Large intestine (tissue), 3 donors: ENCODE measurements around the gene SLC35E2B. TPM values are rescaled to one million over a fixed set of nuclear protein-coding genes. Genes with fewer than 3 reads are reported as not detected.
A peak's percentile ranks its signal among the peaks of the same experiment; 100 is the strongest.

Experiments
- DNase-seq, 2 donors: peaks; one replicate each; pipeline versions ENCODE4 v3.0.0 to v3.0.0-alpha.2; 2013
- H3K27ac ChIP-seq: one replicate; pipeline ENCODE4 v1.5.1; 2013; ENCODE audit warnings: low read length
- H3K27me3 ChIP-seq: 2 replicates; pipeline ENCODE4 v1.6.1; 2013; ENCODE audit warnings: low read length; ENCODE audit not compliant: control insufficient read depth, insufficient read depth
- H3K36me3 ChIP-seq: 2 replicates; pipeline ENCODE4 v1.6.1; 2013; ENCODE audit warnings: low read length; ENCODE audit not compliant: control insufficient read depth, insufficient read depth
- H3K4me1 ChIP-seq: one replicate; pipeline ENCODE4 v1.6.1; 2013; ENCODE audit warnings: low read length; ENCODE audit not compliant: control insufficient read depth, insufficient read depth
- H3K4me3 ChIP-seq: one replicate; pipeline ENCODE4 v1.5.1; 2013; ENCODE audit warnings: low read length
- H3K9me3 ChIP-seq: one replicate; pipeline ENCODE4 v1.6.1; 2013; ENCODE audit warnings: mild to moderate bottlenecking, low read depth, low read length, moderate library complexity; ENCODE audit not compliant: control insufficient read depth
- WGBS: methylation state at CpG from one replicate; pipeline ENCODE4 v1.1.5; 2013; ENCODE audit warnings: low lambda C conversion rate; ENCODE audit not compliant: insufficient coverage; 5-methylcytosine and 5-hydroxymethylcytosine counted together
- polyA plus RNA-seq: library from polyadenylated mRNA; unstranded; fragments of 120-200 nt; gene quantifications from one replicate; pipeline ENCODE4 v1.2.1, GENCODE V29; 2013

Gene SLC35E2B
- polyA plus RNA-seq, 1 donor, result 44.3 TPM

DNA sequence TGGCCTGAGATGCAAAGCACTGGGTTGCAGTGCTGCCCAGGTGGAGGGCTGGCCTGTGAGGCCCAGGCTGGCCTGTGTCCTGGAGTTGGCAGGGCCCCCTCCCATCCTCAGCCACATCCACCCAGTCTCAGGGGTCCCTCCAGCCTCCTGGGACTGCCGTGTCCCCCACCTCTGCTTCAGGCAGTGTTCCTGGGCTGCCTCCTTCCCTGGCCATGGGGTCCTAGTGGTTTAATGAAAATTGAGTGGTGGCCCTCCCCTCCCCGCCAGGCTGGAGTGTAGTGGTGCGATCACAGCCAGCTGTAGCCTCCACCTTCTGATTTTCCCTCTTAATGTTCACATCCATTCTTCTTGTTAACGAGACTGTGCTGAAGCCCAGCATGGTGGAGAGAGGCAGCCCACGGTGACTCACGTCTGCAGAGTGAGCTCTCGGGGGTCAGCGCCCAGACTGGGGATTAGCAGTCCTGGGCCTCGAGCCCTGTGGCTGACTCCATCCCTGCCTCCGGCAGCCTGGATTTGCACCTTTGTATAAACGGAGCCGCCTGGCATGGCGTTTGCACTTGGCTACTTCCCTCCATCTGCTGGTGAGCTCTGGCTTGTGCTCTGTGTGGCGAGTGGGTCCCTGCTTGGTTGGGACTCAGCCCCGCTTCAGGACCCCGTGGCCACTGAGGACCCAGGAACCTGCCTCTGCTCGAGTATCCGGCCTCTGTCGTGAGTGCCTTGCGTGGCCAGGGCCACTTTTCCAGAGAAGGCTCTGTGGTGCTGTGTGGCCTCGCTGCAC, 70.4 kb downstream of the SLC35E2B start:
- H3K27me3 ChIP-seq, result no peaks in the 10 kb centered on the region
- H3K36me3 ChIP-seq, result peaks cover 27% of the 10 kb centered on the region
- WGBS, result no CpG with 5 or more reads among the region's 21 CpGs
- H3K9me3 ChIP-seq, result no peaks in the 10 kb centered on the region
- H3K4me1 ChIP-seq, result no peaks in the 10 kb centered on the region
- no peak overlapping the region for H3K4me3 ChIP-seq
- no peak overlapping the region for H3K27ac ChIP-seq
- no peak for DNase-seq

DNA sequence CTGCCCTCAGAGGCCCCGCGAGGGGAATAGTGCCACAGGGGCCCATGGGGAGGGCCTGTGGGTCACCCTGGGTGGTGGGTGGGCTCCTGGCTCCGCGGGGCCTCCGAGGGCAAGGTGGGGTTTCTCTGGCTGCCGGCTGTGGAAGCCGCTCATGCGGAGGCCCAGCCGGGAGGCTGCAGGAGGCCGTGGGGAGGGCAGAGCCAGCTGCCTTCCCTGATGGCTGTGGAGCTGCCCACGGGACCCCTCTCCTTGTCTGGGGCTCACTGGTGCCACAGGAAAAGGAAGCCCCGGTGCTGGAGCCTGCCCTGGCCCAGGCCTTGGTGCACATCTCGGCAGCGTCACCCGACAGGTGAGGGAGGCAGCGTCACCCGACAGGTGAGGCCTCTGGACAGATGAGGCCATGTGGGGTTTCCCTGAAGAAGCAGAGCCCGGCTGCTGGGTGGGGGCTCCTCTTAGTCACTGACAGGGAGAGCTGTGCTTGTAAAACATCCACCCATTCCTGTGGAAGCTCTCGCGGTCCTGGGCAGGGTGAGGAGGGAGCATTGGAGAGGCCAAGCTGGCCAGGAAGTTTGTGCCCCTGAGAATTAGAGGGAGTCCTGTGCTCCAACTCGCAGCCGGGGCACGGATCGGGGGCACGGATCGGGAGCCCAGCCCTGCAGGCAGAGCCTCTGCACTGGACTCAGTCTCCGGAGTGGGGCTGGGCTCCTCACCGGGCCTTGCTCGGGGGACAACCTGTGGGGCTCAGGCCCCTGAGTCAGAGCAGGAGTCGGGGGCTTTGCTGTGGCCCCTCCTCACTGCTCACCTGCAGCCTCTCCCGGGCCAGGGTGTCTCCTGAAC, 71.2 kb downstream of the SLC35E2B start:
- Histone ChIP-seq H3K9me3 (no peaks in the 10 kb centered on the region), H3K4me3 (no peak overlapping the region), H3K27ac (no peak overlapping the region), H3K4me1 (peaks cover 5% of the 10 kb centered on the region), H3K36me3 (peaks cover 23% of the 10 kb centered on the region), H3K27me3 (no peaks in the 10 kb centered on the region)
- no CpG with 5 or more reads among the region's 31 CpGs for WGBS
- no peak for DNase-seq

DNA sequence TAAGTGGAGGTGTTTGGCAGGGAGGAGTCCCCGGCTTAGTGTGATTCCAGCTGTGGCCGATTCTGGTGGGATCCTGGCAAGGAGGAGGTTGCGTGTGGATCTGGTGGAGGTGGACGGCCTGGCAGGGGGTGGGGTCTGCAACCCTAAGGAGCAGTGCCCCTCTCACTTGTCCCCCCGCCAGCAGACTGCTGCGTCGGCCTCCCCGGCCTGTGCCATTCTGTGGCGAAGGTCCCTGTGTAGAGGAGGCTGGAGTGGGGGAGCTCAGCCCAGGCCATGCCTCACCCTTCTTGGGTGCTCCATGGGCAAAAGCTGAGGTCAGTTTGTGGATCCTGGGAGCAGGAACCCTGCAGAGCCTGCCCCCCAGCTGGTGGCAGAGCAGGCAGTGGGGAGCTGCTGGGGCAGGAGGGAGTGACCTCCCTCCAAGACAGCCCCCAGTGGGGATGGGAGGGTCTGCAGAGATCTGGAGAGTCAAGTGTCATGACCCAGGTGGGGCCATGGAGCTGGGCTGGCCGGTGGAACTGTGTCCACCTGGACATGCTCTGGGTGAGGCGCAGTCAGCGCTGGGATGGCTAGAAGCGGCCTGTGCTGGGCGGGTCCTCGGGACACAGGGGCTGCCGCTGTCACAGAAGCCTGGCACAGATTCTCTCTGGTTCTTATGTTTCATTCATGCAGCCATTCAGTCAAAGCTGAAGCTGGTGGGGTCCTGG, 72.0 kb downstream of the SLC35E2B start:
- Histone ChIP-seq H3K27me3 (no peaks in the 10 kb centered on the region), H3K4me1 (peaks cover 5% of the 10 kb centered on the region), H3K9me3 (no peaks in the 10 kb centered on the region), H3K27ac (no peak overlapping the region), H3K36me3 (peaks cover 23% of the 10 kb centered on the region), H3K4me3 (no peak overlapping the region)
- DNase-seq, result no peak
- no CpG with 5 or more reads among the region's 16 CpGs for WGBS

DNA sequence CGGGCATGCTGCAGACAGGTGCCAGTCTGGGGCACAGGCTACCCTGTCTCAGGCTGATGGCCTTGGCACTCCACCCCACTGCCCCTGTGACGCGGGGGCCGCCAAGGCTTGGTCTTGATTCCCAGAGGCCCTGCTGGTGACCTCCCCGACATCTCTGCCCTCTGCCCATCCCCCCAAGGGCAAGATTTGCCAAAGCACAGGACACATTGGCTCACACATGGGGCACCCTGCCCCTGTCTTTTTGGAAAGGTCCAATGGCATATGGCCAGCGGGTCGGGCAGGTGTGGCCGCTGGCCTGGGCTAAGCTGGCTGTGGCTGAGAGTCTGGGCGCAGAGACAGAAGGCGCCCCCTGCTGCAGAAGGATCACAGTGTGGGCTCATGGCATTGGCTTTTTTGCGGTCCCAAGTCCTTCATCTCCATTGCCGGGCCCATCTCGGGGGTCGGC, 72.7 kb downstream of the SLC35E2B start:
- no CpG with 5 or more reads among the region's 14 CpGs for WGBS
- H3K27ac ChIP-seq, result no peak overlapping the region
- H3K27me3 ChIP-seq, result no peaks in the 10 kb centered on the region
- H3K9me3 ChIP-seq, result no peaks in the 10 kb centered on the region
- DNase-seq, result no peak
- peaks cover 5% of the 10 kb centered on the region for H3K4me1 ChIP-seq
- H3K4me3 ChIP-seq, result no peak overlapping the region
- H3K36me3 ChIP-seq, result peaks cover 20% of the 10 kb centered on the region

DNA sequence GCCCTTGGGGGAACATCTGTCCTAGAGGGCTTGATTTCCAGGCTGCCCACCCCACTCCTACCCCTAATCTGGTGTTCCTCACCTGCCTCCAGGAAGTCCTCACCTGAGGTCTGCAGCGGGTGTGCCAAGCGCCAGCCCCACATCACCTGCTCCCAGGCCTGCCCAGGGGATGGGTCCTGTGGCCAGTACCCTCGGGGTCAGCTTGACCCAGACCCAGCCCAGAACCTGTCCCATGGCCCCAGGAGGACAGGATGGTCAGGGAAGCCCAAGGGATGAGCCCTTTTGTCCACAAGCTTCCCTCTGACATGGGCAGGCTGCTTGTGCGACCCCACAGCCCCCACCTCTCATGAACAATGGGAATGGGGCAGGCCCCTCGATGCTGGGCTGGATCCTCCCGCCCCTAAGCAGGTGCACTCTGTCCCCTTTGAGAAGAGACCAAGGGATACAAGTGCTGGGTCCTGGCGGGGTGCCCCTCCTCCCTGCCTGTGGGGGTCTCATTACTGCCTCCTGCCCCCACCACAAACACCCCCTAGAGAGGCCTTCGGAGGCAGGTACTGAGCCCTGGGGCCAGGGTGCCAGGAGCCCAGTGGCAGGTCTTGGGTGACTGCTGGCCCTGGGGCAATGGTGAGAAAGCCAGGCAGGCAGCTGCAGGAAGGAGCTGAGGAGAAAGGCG, 74.1 kb downstream of the SLC35E2B start:
- Histone ChIP-seq H3K9me3 (no peaks in the 10 kb centered on the region), H3K27me3 (no peaks in the 10 kb centered on the region), H3K36me3 (peaks cover 14% of the 10 kb centered on the region), H3K27ac (no peak overlapping the region), H3K4me1 (peaks cover 8% of the 10 kb centered on the region), H3K4me3 (no peak overlapping the region)
- no peak for DNase-seq
- no CpG with 5 or more reads among the region's 9 CpGs for WGBS

DNA sequence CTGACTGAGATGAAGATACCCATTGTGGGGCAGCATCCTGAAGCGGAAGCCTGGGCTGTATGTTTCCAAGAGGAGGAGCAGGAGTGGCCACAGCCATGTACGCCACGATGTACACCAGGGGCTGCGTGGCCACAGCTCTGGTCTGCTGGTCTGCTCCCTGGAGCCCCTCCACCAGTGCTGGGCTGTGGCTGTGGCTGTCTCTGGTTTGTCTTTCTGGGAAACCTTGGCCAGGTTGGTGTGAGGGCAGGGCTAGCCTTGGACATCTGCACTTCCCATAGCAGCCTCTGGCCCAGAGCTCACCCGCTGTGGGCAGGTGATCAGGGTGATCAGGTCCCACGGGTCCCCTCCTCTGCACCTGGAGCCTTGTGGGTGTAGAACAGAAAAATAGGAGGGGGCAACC, 74.7 kb downstream of the SLC35E2B start:
- H3K4me3 ChIP-seq, result no peak overlapping the region
- peaks cover 10% of the 10 kb centered on the region for H3K4me1 ChIP-seq
- H3K9me3 ChIP-seq, result no peaks in the 10 kb centered on the region
- peaks cover 14% of the 10 kb centered on the region for H3K36me3 ChIP-seq
- DNase-seq, result no peak
- no CpG with 5 or more reads among the region's 6 CpGs for WGBS
- H3K27me3 ChIP-seq, result no peaks in the 10 kb centered on the region
- no peak overlapping the region for H3K27ac ChIP-seq

DNA sequence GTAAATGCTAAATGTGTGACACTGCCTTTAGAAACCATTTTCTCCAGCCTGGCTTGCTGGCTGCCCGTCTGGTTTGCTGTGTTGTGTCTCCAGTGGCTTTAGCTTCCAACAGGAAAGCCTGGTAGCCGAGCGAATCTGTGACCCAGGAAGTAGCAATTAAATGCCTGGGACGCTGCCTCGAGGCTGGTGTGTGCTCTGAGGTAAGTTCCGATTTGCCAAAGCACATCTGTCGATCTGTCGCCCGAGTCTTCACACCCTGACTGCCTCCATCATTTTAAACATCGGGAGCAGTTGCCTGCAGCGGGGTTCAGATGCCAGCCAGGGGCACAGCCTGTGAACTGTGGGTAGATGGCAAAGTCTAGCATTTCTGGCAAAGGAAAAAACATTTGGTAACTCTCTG, 75.1 kb downstream of the SLC35E2B start:
- Histone ChIP-seq H3K27me3 (no peaks in the 10 kb centered on the region), H3K9me3 (no peaks in the 10 kb centered on the region), H3K4me3 (no peak overlapping the region), H3K36me3 (peaks cover 14% of the 10 kb centered on the region), H3K4me1 (peaks cover 10% of the 10 kb centered on the region), H3K27ac (no peak overlapping the region)
- DNase-seq, result no peak
- no CpG with 5 or more reads among the region's 11 CpGs for WGBS

DNA sequence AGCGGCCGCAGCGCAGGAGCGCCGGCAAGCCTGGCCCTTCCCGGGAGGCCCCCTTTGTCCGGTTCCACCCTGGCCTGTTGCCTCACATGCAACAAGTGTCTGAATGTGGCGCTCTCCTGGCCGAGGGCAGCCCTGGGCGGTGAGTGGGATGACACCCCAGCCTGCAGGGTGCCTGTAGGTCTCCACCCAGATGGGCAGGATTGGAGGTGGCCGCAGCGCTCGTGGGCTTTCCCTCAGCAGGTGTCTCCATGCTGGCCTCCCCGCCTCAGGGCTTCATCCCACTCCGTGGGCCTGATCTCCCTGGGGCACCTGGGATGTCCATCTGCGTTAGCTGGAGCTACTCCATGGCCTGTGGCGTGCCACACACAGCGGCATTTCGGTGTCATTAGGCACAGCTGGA, 75.8 kb downstream of the SLC35E2B start:
- H3K4me1 ChIP-seq, result peaks cover 10% of the 10 kb centered on the region
- H3K27ac ChIP-seq, result no peak overlapping the region
- WGBS, result no CpG with 5 or more reads among the region's 19 CpGs
- no peaks in the 10 kb centered on the region for H3K9me3 ChIP-seq
- no peak for DNase-seq
- H3K4me3 ChIP-seq, result peak overlapping the region; percentile 58
- H3K36me3 ChIP-seq, result peaks cover 14% of the 10 kb centered on the region
- no peaks in the 10 kb centered on the region for H3K27me3 ChIP-seq

DNA sequence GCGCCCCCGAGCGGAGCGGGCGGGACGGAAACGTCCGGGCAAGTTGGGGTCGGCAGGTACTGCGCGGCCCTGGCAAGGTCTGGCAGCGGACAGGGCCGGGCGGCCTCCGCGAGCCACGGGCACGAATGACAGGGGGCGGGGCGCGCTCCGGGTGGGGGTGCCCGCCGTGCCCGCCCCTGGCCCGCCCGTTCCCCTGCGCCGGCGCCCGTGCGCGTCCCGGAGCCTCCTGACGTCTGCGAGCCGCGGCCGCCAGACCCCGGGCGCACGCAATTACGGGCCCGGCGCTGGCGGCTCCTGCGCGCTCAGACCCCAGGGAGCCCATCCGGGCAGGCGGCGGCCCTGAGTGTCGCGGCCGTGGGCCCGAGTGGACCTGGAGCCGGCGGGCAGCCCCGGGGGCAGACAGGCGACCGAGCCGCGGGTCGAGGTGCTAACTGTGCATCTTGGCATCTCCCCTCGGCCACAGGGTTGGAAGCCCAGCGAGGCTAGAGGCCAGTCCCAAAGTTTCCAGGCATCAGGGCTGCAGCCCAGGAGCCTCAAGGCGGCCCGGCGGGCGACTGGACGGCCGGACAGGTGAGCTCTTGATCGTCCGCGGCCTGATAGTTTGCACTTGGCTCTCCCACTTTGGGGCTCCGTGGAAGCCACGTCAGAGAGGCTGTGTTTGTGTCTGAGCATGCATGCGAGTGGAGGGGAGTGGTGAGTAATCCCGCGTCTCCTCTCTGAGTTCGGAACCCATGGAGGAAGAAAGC, 76.4 kb downstream of the SLC35E2B start:
- Histone ChIP-seq H3K27ac (no peak overlapping the region), H3K36me3 (peaks cover 14% of the 10 kb centered on the region), H3K27me3 (no peaks in the 10 kb centered on the region), H3K4me1 (peaks cover 10% of the 10 kb centered on the region), H3K9me3 (no peaks in the 10 kb centered on the region), H3K4me3 (peak overlapping the region; percentile 100)
- WGBS, result no CpG with 5 or more reads among the region's 80 CpGs
- DNase-seq, result no peak
